ENCODE measurements around the gene CDK5R1.

CDK5R1 gene

DNA sequence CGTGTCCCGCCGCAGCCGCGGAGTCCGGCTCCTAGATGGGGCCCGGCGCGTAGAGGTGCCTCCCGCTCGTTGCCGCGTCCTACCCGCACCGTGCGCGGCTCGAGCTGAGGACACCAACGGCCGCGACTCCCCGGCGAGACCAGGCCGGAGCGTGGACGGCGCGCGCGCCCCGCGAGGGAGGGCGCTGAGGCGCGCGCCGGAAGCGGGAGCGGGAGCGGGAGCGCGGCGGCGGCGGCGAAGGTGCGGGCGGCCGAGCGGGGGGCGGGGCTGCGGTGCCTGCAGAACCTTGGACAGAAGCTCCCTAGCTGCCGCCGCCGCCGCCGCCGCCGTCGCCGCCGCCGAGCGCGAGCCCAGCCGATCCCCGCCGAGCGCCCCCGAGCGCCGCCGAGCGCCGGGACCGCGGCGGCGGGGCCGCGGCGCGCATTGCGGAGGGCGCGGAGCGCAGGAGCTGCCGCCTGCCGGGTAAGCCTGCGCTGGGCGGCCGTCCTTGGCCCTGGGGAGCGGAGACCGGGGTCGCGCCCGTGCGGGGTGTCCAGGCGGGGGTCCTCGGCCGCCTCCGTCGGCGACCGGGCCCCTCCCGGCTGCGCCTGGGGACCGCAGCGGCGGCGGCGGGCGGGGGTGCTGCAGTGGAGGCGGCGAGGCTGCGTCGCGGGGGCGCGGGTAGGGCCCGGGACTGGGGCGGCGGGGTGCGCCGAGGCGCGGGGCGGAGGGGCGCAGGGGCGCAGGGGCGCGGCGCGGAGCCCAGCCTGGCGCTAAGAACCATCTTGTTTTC is at the start of gene CDK5R1:
TSS of gene CDK5R1 (plus strand) at position 293 of the 772 bp plus-strand sequence. CDS start 628 bp downstream, outside the sequence.
- DNase-seq (ENCODE audit: extremely low read depth, low read depth): no peak
- peak within 1 kb of the TSS; percentile 65 for H3K4me3 ChIP-seq (replicated peaks; ENCODE audit: low read depth, low read length)
- TF ChIP-seq, protein P1, sequence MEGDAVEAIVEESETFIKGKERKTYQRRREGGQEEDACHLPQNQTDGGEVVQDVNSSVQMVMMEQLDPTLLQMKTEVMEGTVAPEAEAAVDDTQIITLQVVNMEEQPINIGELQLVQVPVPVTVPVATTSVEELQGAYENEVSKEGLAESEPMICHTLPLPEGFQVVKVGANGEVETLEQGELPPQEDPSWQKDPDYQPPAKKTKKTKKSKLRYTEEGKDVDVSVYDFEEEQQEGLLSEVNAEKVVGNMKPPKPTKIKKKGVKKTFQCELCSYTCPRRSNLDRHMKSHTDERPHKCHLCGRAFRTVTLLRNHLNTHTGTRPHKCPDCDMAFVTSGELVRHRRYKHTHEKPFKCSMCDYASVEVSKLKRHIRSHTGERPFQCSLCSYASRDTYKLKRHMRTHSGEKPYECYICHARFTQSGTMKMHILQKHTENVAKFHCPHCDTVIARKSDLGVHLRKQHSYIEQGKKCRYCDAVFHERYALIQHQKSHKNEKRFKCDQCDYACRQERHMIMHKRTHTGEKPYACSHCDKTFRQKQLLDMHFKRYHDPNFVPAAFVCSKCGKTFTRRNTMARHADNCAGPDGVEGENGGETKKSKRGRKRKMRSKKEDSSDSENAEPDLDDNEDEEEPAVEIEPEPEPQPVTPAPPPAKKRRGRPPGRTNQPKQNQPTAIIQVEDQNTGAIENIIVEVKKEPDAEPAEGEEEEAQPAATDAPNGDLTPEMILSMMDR (IDR thresholded peaks at IDR 0.05; ENCODE audit: low read depth, low read length, missing control alignments): no peak

DNA sequence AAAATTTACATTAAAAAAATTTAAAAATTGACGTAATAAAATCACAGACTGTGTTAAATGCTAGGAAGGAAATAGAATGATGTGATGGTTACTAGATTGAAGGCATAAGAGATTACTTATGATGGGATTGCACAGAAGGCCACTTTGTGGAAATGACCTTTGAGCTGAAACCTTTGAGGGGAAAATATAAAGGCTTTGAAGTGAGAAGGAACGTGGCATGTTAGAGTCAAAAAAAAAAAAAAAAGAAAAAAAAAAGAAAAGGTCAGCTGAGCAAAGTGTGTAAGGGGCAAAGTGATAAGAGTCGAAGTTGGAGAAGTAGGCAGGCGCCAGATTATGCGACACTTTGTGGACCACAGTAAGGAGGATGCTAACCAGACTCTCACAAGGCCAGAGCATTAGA is 46.1 kb upstream of the CDK5R1 start:
- DNase-seq (ENCODE audit: extremely low read depth, low read depth): no peak
- no peak overlapping the region for H3K4me3 ChIP-seq (replicated peaks; ENCODE audit: low read depth, low read length)
- TF ChIP-seq, protein P1 (IDR thresholded peaks at IDR 0.05; ENCODE audit: low read depth, low read length, missing control alignments): no peak

DNA sequence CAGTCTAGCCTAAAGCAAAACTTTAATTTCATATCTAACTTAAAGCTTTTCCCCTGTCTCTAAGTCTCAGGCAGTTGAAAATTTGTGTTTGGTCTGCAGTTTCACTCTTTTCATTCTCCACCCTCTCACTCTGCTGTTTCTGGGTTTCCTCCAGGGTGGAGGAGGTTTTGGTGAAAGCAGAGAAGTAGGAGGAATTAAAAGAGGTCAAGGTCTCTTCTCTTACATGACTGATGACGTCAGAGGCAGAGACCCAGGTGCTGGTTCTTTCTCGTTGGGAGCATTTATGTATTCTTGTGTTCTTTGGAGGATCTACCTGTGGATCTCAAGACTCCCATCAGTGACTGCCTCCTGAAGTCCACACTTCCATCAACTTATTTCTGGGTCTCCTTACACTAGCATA is 44.9 kb upstream of the CDK5R1 start:
- no peak for DNase-seq (ENCODE audit: extremely low read depth, low read depth)
- H3K4me3 ChIP-seq (replicated peaks; ENCODE audit: low read depth, low read length): no peak overlapping the region
- TF ChIP-seq, protein P1 (IDR thresholded peaks at IDR 0.05; ENCODE audit: low read depth, low read length, missing control alignments): no peak

DNA sequence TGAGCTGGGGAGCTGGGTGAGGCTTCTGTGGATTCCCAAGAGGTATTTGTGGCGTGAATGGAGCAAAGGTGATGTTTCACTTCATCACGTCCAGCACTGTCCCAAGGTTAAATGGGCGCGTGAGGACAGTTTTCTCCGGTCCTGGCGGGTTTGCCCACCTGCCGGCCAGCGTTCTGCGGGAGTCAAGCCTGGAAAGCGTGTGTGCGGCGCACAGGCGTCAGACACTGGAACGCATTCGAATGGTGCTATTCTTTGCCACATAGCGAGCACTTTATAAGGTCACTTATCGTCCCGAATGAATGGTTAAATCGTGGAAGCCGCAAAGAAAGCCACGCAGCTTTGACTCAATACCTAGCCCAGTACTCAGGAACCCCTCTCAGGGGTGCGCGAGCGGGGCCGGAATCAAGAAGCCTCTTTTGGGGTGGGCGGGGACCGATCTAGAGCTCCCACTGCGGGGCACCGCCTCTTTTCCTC is 42.9 kb upstream of the CDK5R1 start:
- no peak for DNase-seq (ENCODE audit: extremely low read depth, low read depth)
- TF ChIP-seq, protein P1 (IDR thresholded peaks at IDR 0.05; ENCODE audit: low read depth, low read length, missing control alignments): no peak
- peak overlapping the region; percentile 96 for H3K4me3 ChIP-seq (replicated peaks; ENCODE audit: low read depth, low read length)

DNA sequence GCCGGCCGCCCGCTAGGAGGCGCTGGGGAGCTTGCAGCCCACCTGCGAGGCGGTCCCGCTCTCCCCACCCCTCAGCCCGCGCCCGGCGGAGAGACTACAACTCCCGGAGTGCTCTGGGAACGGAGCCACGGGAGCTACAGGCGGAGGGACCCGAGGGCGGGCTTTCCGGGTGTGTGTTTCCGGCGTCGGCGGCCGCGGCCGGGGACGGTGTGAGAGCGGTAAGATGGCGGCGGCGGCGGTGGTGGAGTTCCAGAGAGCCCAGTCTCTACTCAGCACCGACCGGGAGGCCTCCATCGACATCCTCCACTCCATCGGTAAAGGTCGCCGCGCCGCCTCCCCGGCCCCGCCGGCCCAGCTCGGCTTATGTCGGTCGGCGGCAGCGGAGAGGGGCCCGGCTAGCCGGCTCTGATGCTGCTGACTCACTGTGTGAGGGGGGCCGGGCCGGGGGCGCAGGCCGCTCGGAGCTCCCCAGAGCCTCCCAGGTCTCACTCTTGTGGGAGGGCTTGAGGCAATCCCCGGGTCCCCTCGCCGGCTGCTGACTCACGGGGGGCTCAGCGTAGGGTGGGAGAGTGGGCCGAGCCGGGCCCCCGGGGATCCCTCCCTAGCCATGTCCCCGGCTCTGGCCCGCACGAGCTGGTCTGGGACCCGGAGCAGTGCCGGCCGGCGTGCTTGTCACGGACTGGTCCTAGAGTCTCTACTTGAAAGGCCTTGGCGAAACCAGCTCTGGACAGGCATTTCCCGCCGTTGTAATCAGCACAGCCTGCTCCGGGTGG is 42.3 kb upstream of the CDK5R1 start, which contains the start of gene PSMD11:
TSS of gene PSMD11 (plus strand) at position 210 of the 773 bp plus-strand sequence. CDS start at position 224, 14 bp downstream.
- TF ChIP-seq, protein P1 (IDR thresholded peaks at IDR 0.05; ENCODE audit: low read depth, low read length, missing control alignments): peak; percentile 91
- peak; percentile 84 for DNase-seq (ENCODE audit: extremely low read depth, low read depth)

DNA sequence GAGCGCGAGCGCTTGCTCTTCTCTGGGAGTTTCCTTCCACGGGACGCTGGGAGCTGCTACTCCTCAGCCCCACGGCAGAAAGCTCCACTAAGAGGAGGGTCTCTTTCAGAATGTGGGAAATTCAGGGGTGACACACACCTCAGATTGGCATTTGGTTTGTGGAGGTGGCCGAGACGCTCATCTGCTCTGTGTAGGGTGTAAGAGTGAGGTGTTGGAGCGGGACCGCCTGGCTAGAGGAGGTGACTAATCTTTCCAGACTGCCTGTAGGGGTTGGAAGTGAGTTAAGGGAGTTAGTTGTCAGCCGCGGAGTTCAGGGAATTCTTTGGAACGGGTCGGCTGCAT is 41.7 kb upstream of the CDK5R1 start:
- H3K4me3 ChIP-seq (replicated peaks; ENCODE audit: low read depth, low read length): peak overlapping the region; percentile 96
- peak; percentile 20 for DNase-seq (ENCODE audit: extremely low read depth, low read depth)
- TF ChIP-seq, protein P1 (IDR thresholded peaks at IDR 0.05; ENCODE audit: low read depth, low read length, missing control alignments): no peak

More for the DNA sequence above, 42.3 kb upstream of the CDK5R1 start, which contains the start of gene PSMD11:
- peak within 1 kb of the TSS; percentile 96 for H3K4me3 ChIP-seq (replicated peaks; ENCODE audit: low read depth, low read length)
